GM19193 (cell line): ENCODE results near the gene NANOS1.

Experiments
- POLR2A ChIP-seq: IDR thresholded peaks from 4 replicates; pipeline ENCODE4 v1.6.1; 2011; ENCODE audit not compliant: insufficient read depth, insufficient read length; ENCODE audit errors: extremely low read depth

NANOS1 gene

DNA sequence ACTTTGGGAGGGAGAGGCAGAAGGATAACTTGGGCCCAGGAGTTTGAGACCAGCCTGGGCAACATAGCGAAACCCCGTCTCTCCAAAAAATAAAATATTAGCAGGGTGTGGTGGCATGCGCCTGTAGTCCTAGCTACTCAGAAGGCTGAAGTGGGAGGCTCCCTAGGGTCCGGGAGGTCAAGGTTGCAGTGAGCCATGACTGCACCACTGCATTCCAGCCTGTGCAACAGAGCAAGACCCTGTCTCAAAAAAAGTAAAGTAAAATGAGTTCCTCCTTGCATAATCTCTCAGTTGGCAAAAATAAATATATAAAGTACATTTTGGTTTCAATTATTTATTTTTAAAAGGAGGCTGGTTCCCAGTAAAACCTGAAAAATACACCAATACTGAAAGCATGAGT, 11.8 kb downstream of the NANOS1 start:
- no peak for TF ChIP-seq POLR2A

GRCh38 chr10:119042169-119042568, 12.7 kb downstream of the NANOS1 start:
- no peak for TF ChIP-seq POLR2A

- no peak for TF ChIP-seq POLR2A
Observed at GRCh38 chr10:119045561-119045960, 16.0 kb downstream of the NANOS1 start.

DNA sequence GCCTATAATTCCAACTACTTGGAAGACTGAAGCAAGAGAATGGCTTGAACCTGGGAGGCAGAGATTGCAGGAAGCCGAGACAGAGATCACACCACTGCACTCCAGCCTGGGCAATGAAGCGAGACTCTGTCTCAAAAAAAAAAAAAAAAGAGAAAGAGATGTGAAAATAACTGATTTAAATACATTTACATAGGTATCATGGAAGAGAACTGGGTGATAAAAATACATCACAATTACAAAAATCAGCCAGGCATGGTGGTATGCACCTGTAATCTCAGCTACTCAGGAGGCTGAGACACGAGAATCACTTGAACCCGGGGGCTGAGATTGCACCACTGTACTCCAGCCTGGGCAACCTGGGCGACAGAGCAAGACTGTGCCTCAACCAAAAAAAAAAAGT, 19.8 kb downstream of the NANOS1 start:
- TF ChIP-seq POLR2A = no peak

DNA sequence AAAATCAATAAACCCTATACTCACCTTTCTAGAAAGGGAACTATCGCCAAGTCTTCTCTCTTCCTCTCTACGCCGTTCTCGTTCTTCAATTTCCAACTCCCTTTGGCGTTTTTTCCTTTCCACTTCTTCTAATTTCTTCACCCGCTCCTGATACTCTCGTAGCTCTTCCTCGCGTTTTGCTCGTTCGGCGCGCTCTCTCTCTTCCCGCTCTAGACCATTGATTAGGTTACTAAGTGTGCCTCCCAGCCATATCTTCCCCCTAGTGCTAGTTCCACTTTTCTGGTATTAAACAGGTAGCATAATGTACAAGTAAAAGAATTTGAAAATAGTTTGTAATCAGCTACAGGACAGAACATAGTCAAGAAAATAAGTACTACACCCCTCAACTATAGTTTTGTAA, 20.3 kb downstream of the NANOS1 start:
- no peak for TF ChIP-seq POLR2A

- no peak for TF ChIP-seq POLR2A
Observed at GRCh38 chr10:119051775-119052174, 22.3 kb downstream of the NANOS1 start.

DNA sequence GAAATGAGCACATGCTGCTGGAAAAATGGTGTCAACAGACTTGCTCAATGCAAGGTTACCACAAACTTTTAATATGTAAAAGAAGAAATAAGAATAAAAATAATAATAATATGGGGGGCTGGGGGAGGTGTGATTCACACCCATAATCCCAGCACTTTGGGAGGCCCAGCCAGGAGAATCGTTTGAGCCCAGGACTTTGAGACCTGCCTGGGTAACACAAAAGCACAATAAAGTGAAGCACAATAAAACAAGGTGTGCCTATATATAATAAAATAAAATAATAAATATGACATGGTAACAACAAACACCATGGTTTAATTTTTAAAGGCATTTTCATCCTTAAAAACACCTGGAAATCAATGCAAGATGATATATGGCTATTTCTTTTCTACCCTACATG, 26.0 kb downstream of the NANOS1 start:
- TF ChIP-seq POLR2A = no peak

GRCh38 chr10:119058010-119058409, 28.5 kb downstream of the NANOS1 start:
- no peak for TF ChIP-seq POLR2A

- TF ChIP-seq POLR2A = no peak
Observed at GRCh38 chr10:119059557-119059956, 30.0 kb downstream of the NANOS1 start.

DNA sequence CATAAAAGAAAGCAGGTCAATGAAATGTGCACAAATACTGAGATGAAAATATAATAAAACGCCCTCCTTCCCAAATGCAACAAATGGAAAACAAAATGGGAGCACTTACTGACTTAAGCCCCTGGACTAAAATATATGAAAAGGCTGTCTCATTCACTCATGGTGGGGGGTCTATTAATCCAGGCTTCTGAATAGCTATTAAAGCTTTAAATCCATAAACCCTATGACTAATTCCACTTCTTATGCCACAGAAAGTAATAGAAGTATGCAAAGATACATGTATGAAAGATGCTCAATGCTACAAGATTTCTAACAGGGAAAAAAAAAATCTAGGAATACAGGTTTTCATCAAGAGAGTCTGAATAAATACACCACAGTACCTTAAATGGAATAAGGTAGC, 30.6 kb downstream of the NANOS1 start:
- no peak for TF ChIP-seq POLR2A

DNA sequence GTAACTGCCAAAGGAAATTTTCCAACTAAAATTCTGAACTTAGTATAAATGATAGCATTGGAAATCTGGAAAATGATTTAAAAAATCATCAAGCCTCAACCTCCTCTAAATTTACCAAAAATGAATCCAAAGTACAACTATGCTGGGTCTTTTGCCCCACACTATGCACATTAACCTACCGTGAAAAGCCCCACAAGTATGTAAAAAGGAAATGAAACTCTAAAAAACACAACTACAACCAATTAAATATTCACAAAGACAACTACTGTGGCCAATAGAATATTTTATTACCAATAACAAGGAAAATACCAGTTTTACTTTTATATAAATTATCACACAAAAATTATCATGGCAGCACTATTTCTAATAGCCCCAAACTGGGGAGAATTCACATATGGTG, 31.8 kb downstream of the NANOS1 start:
- TF ChIP-seq POLR2A = no peak

GRCh38 chr10:119061926-119062325, 32.4 kb downstream of the NANOS1 start:
- no peak for TF ChIP-seq POLR2A

- no peak for TF ChIP-seq POLR2A
Observed at GRCh38 chr10:119070395-119071165, 41.1 kb downstream of the NANOS1 start.

DNA sequence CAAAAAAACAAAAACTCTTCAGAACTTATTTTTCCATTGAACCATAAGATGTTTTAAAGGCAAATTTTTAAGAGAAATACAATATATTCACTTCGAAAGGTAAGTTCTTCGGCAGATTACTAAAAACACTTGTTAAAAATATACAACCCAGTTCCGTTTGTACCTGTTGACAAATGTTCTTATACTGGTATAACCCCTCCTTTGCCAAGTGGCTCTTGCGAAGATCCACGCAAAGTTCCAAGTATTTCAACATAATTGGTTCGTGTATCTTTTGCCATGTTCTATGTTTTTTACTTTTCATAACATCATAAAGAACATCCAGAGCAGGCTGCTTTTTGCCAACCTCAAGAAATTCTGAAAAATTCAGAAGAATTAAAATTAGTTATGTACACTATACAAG, 44.1 kb downstream of the NANOS1 start:
- no peak for TF ChIP-seq POLR2A

DNA sequence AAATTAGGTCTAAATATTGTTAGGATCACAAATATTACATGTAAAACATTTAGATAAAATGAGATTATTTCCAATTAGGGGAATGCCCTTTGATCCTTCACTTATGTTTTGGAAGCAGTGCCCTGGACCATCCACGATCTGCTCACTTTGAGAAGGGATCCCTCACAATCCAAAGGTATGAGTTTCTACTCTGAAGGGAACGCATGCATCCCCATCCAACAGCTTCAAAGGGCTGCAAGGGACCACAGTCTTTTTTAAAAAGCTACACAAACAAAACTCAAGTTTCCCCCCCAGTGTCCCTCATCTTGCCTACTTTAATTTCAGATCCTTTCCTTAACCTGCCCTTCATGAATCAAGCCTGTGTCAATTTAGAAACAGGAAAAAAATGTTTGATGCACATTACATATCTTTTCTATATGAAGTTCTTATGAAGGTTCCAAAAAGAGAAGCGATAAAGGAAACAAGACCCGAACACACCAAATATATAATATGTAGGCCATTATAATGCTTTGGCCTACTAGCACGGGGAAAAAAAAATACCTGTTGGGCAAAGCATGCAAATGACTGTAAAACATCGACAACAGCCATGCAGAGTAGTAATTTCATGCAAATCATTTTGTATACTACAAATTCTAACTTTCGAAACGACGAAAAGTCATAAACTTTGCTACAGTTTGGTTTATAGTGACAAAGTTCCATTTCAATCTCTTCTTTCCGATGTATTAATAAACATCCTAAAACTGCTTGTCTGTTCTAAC, 49.1 kb downstream of the NANOS1 start:
- TF ChIP-seq POLR2A = no peak
